ENCODE results near the gene LRRIQ3.
"Not testable (repeated sequence)": the region's sequence is repeated elsewhere in the genome, so short reads cannot be mapped to it uniquely, and the experiment has no call there.

LRRIQ3 gene, protein sequence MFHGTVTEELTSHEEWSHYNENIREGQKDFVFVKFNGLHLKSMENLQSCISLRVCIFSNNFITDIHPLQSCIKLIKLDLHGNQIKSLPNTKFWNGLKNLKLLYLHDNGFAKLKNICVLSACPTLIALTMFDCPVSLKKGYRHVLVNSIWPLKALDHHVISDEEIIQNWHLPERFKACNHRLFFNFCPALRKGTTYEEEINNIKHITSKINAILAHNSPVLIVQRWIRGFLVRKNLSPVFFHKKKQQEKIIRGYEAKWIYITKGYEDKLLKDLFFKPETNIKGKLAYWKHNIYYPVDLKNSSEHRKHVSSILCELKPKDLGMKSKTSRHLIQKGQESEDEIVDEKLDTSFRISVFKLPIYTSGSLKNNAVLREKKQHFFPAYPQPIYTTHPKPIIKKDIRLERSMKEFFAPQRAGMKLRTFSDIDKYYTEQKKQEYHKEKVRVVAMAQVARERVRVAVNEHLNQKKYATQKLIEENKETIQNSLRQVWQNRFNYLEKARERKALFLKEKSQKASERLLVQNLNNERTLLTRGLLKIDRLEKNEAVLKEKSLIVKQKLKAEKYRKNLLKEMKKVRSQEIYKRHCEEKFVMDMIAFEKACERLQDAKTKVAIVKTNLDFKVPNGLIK

GRCh38 chr1:74197657-74198552 is at the start of gene LRRIQ3, which contains the start of gene FPGT:
TSS of gene LRRIQ3 (minus strand) at chr1:74198176. CDS start at chr1:74183684, 14,492 bp downstream.
TSS of gene FPGT (plus strand) at chr1:74198242. CDS start at chr1:74198279, 37 bp downstream.
- DNase-seq: peak; percentile 96

GRCh38 chr1:74246315-74246714 is 48.3 kb upstream of the LRRIQ3 start:
- DNase-seq: no peak

GRCh38 chr1:74245168-74245772 is 47.3 kb upstream of the LRRIQ3 start:
- no peak for DNase-seq

- no peak for DNase-seq
Measured at GRCh38 chr1:74237787-74238186, 39.8 kb upstream of the LRRIQ3 start.

- DNase-seq: no peak
Measured at GRCh38 chr1:74237035-74237434, 39.1 kb upstream of the LRRIQ3 start.

DNA sequence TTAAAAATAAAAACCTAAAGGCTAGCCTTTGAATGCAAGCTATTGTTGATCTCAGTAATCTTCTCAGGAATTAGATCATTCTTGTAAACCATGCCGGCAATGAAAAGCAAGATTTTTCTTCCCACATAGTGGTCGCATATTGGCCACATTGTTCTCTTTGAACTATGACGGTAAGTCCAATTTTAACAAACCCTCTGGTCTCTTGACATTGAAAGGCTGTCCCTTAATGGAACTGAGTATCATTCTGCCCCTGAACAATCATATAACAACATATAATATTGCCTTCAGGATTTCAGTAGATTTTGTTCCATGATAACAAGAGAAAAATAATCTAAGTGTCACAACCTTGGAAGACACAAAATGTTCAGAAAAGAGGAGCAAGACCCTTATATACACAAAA is 38.5 kb upstream of the LRRIQ3 start:
- no peak for DNase-seq

DNA sequence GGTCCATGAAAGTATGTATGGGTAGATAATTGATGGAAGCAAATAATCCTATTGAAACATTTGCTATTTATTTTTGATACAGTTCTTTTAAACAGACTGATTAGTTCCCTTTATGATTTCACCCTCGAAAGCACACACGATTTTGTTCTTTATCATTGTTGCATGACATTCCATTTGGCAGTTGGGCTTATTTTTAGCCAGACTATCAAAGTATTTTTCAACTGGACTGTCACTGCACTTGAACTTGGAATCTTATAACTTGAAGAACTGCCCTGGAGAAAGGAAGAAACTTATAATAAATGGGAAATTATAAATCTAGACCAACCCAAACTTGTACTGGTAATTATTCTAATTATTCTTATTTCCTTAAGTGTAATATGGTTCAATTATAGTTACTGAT is 37.2 kb upstream of the LRRIQ3 start, which contains the start of gene TNNI3K:
Gene TNNI3K (plus strand): TSS at position 235 of the 400 bp plus-strand sequence. CDS start 65 bp downstream, at position 300.
- no peak for DNase-seq

DNA sequence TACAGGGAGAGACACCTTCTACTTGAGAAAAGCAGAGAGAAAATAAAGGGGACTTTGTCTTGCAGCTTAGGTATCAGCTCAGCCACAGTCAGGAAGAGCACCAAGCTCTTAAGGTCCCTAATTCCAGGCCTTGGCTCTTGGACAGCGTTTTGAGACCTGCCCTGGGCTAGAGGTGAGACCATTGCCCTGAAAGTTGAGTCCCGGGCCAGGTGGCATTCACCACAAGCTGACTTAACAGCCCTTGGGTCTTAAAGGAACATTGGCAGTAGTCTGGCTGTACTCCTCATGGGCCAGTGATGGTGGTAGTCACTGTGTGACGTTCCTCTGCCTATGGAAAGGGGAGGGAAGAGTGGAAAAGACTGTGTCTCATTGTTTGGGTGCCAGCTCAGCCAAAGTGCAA is 25.5 kb upstream of the LRRIQ3 start:
- no peak for DNase-seq

DNA sequence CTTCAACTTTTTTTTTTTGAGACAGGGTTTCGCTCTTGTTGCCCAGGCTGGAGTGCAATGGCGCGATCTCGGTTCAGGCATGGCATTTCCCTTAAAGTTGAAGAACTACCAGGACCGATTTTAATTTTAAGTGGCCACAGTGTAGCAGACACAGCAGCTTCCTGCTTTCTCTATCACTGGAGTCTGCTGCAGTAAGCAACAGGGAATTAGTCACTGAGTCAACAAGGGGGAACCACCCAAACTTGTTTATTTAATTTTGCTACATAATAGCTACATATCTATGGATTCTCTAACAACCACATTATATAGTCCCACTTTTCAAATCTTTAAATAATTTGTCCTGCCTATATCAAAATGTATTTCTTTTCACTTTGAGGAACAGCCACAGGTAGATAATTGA is 24.7 kb upstream of the LRRIQ3 start:
- DNase-seq: no peak

DNA sequence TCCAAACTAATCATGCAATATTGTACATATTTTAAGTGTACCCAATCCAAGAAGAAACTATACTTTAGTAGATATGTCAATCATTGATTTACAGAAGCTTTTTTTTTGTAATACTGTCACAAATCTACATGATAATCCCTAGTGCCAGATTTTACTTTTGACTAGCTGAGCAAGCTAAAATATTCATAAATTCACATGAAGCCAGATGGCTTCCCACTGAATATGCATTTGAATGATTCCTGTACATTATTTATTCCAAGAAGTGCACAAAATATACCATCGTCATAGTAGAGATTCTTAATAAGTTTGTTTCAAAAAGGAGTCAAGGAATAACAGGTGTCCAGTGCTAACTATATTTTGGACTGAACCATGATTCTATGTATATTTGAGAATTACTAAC is 17.3 kb upstream of the LRRIQ3 start:
- no peak for DNase-seq

GRCh38 chr1:74205266-74205665 is 7.3 kb upstream of the LRRIQ3 start:
- DNase-seq: no peak

- no peak for DNase-seq
Measured at GRCh38 chr1:74199504-74199903, 1.5 kb upstream of the LRRIQ3 start.

GRCh38 chr1:74197255-74197654 is 721 bp downstream of the LRRIQ3 start:
- no peak for DNase-seq

GRCh38 chr1:74195339-74195738 is 2.6 kb downstream of the LRRIQ3 start:
- DNase-seq: no peak

DNA sequence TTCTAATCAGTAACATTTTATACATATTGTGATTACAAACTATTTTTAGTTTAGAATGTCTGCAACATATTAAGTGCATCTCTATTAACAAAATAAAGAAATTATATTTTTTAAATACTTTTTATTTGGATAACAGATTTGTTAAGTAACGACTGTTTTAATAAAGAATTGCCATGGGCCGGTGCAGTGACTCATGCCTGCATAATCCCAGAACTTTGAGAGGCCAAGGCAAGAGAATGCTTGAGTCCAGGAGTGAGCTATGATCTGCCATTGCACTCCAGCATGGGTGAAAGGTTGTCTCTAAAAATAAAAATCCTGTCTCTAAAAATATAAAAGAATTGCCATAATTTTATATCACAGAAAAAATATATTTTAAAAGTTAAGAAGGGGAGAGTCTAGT is 4.1 kb downstream of the LRRIQ3 start:
- DNase-seq: no peak

GRCh38 chr1:74180490-74180889 is 17.5 kb downstream of the LRRIQ3 start:
- no peak for DNase-seq

GRCh38 chr1:74174423-74174822 is 23.6 kb downstream of the LRRIQ3 start:
- not testable (repeated sequence) for DNase-seq

GRCh38 chr1:74162333-74162732 is 35.6 kb downstream of the LRRIQ3 start:
- no peak for DNase-seq

- DNase-seq: no peak
Measured at GRCh38 chr1:74161497-74161896, 36.5 kb downstream of the LRRIQ3 start.

- DNase-seq: no peak
Measured at GRCh38 chr1:74160046-74160445, 37.9 kb downstream of the LRRIQ3 start.

DNA sequence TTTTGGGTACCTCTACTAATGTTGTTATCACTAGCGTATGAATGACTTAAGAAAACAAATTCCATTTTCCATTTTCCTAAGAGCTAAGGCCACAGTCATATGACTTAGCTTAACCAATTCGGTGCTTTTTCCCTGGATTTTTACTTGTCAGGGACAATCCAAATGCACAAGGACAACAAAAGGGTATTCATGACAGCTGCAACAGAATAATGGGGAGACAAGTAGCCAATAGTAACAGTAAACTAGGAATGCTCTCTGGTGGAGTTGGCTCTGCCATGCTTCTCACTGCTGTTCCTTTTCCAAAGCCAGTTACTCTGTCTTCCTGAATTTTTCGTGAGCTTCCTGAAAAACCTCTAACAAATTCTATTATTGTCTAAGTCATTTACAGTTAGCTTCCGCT is 52.9 kb downstream of the LRRIQ3 start:
- no peak for DNase-seq

GRCh38 chr1:74117370-74117769 is 80.6 kb downstream of the LRRIQ3 start:
- not testable (repeated sequence) for DNase-seq

GRCh38 chr1:74113333-74113732 is 84.6 kb downstream of the LRRIQ3 start:
- DNase-seq: no peak
